Stimulated activated CD8-positive, alpha-beta memory T cell treated with anti-CD3 and anti-CD28 coated beads, Interleukin-2, amount 100 ng/mL, for 1 hour (primary cell): ENCODE data around the gene PAFAH1B2.
"Not testable (repeated sequence)": the region's sequence is repeated elsewhere in the genome, so short reads cannot be mapped to it uniquely, and the experiment has no call there.

Experiments used
- DNase-seq, 2 donors: peaks; one replicate each; pipeline ENCODE4 v3.0.0-alpha.2; 2020; ENCODE audit warnings: low read depth in 2 of 2

The PAFAH1B2 gene

GRCh38 chr11:117143871-117144476 is at the start of gene PAFAH1B2:
Gene PAFAH1B2 (plus strand): TSS chr11:117144287. CDS start chr11:117152448, 8,161 bp downstream.
- DNase-seq: peak; percentile 86 to 92

DNA sequence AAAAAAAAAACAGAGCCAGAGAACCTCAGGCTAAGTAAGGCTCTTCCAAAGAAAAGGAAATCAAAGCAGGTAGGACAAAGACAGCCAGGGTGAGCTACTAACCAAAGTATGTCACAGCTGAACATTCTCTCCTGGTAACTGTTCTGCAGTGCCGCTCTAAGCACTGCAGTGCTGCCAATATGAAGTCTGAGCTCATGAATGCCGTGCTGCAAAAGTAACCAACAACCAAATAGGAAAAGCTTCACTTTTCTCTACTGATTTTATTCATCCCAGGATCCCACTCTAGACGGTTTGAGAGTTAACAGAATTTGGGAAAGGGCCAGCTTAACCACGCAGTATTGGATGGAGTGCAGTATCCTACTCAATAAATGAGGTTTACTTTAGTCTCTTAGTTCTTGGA is 49.3 kb upstream of the PAFAH1B2 start:
- DNase-seq: no peak

DNA sequence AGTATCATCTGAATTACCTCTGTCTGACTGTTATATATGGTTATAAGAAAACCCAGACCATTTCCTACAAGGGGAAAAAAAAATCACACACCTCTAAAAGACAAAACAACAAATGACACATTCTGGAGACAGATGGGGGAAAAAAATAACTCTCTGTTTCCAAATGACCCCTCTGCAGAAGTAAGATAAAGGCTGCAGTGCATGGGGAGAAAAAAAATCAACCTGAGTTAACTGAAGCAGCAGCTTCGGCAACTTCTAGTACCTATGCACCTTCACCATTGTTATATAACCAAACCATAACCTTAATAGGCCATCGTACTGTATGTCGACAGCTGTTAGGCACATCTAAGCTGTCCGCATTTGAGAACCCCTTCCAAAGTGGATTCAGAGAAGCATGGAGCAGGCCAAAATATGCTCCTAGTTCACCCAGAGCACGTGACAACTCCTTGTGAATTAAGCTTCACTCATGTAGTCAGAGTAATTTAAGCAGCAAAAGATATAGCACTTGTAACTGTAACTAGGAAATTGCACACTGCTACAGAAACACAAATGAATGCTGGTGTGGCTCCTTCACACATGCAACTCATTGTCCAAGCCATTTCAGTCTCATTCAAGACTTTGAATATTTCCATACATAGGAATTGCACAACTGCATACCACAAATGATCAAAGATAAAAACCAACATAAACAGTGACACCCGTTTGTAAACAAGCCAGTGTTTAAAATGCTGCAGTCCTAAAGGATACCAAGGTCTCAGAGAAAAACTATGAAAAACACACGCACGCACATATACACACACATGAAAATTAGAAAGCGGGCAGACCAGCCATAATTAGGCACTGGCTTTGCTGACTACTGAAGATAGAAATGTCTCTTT is 48.6 kb upstream of the PAFAH1B2 start:
- DNase-seq: no peak

DNA sequence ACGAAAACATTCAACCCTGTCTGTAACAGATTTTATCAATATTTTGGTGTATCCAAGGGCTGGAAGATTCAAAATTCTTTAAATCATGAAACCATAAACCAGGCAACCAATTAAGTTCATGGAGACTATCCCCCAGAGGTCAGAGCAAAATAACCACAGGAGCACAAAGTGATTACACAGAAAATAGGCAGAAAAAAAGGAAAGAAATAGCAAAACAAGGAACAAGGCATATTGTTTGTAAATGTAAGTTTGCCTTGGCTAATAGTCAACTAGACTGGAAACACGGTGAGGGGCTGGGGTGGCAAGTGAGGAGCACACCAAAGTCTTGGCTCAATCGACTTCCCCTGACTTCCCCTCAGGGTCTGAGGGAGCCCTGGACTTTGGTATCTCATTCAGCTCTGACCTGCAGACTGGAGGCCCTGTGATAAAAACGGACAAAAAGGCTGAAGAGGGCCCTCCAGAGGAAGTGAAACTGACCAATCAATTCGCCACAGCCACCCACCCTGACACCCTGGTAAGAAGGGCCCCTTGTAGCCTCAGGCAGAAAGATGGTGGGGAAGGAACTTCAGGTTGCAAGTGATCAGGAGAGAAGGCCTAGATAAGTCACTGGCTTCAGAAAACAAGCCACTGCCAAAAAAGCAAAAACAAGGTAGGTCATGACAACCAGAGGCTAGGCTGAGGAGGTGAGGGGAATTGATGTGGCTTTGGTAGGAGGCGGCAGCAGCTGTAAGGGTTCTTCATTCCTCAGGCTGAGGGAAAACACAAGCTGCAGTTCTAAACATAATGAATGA is 47.7 kb upstream of the PAFAH1B2 start:
- no peak for DNase-seq

- DNase-seq: no peak
These were observed 47.1 kb upstream of the PAFAH1B2 start for GRCh38 chr11:117097014-117097388.

DNA sequence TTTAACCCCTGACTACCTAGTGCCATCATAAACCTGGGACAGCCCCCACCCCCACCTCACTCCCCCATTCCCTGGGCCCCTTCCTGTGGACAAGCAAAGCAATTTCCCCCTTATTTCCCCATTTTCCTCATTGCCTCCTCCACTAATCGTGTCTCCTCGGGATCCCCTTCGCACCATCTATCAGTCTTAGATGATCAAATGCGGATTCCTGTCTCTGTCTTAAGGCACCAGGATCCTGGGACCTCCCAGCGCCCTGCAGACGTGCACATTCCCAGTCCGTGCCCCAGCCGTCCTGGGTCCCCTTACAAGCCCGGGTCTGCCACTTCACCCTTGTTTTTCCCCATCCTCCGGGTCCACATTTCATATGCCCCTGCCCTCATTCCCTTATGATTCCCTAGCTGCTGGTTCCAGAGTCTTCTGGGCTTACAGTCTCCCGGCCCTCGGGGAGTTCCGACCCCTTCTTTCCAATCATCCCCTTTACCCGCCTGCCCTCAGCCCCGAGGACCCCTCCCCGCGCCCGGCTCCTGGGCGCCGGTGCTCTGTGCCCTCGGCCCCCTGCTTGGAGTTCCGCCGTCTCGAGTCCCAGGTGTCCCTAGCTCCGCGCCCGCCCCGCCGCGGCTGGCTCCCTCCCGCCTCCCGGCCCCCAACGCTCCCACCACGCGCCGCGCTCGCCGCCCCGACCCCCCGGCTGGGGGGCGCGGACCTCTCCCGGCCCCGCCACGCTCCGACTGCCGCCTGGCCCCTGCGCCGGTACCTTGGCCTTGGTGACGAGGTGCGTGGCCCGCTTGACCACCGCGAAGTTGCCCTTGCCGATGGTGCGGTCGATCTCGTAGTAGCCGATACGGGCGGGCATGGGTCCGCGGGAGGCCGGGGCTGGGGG is 46.5 kb upstream of the PAFAH1B2 start:
- no peak for DNase-seq

GRCh38 chr11:117098269-117099232 is 45.5 kb upstream of the PAFAH1B2 start, which contains the start of gene SIK3:
Gene SIK3 (minus strand): TSS chr11:117098428. CDS start chr11:117098415, 13 bp downstream.
- peak; percentile 86 to 95 for DNase-seq

DNA sequence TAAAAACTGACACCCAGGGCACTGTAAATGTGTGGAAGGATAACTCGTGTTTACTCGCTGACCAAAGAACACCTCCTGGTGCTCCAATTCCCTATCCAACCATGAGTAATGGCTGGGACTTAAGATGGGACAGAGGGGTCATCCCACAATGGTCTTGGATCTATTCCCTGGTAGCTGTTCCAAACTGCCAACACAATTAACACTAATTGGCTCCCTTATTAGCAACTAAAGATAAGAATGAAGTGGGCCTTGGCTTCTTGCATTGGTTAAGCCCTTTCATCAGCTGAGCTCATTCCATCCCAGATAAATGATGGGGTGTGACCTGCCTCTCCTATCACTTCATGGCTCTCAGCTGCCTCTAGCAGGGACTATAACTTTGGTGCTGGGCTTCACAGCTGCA is 44.4 kb upstream of the PAFAH1B2 start:
- no peak for DNase-seq

- DNase-seq: no peak
These were observed 43.5 kb upstream of the PAFAH1B2 start for GRCh38 chr11:117100556-117100955.

GRCh38 chr11:117107701-117108590 is 36.1 kb upstream of the PAFAH1B2 start:
- no peak for DNase-seq

- DNase-seq: no peak
These were observed 33.7 kb upstream of the PAFAH1B2 start for GRCh38 chr11:117110294-117110950.

DNA sequence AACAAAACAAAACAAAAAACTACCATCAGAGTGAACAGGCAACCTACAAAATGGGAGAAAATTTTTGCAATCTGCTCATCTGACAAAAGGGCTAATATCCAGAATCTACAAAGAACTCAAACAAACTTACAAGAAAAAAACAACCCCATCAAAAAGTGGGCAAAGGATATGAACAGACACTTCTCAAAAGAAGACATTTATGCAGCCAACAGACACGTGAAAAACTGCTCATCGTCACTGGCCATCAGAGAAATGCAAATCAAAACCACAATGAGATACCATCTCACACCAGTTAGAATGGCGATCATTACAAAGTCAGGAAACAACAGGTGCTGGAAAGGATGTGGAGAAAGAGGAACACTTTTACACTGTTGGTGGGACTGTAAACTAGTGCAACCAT is 31.6 kb upstream of the PAFAH1B2 start:
- DNase-seq: not testable (repeated sequence)

DNA sequence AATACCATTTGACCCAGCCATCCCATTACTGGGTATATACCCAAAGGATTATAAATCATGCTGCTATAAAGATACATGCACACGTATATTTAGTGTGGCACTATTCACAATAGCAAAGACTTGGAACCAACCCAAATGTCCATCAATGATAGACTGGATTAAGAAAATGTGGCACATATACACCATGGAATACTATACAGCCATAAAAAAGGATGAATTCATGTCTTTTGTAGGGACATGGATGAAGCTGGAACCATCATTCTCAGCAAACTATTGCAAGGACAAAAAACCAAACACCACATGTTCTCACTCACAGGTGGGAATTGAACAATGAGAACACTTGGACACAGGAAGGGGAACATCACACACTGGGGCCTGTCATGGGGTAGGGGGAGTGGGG is 31.1 kb upstream of the PAFAH1B2 start:
- not testable (repeated sequence) for DNase-seq

DNA sequence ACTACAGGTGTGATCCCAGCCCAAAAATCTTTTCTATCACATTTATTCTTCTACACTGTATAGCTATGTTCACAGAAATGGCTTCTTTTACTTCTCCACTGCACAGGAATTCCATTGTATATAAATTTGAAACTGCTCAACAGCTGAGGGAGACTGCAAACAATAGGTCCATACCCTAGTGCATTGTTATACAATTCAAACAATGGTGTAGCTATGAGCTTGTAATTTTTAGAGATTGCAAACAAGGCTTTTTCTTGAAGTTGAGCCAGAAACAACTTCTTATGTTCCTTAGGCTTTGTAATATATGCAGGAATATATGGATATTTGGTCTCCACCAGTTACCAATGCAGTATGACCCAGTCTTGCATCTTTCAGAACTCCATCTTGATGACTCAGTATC is 26.4 kb upstream of the PAFAH1B2 start:
- no peak for DNase-seq

GRCh38 chr11:117121176-117121575 is 22.9 kb upstream of the PAFAH1B2 start:
- no peak for DNase-seq

GRCh38 chr11:117122556-117122955 is 21.5 kb upstream of the PAFAH1B2 start:
- DNase-seq: no peak

- DNase-seq: no peak
These were observed 17.7 kb upstream of the PAFAH1B2 start for GRCh38 chr11:117126223-117126965.
